Adrenal gland (tissue), 12 donors: ENCODE results near the gene SH3BGRL3. TPM values are rescaled to one million over a fixed set of nuclear protein-coding genes. Genes with fewer than 3 reads are reported as not detected.

Experiments
- DNase-seq, 7 donors: peaks; one replicate each; pipeline ENCODE4 v3.0.0-alpha.2; 2019 to 2020
- H3K27ac ChIP-seq, 5 donors: fragments of 200-600 bp; sonication (generic) in 4 of 5; 1 replicate in 3 of 5; 2 replicates in 2 of 5; pipeline versions ENCODE4 v1.5.1 to v1.8.0; 2016 to 2020; ENCODE audit warnings: mild to moderate bottlenecking in 1 of 5
- H3K27me3 ChIP-seq: fragments of 200-600 bp; 2 replicates; pipeline ENCODE4 v1.8.0; 2021
- H3K36me3 ChIP-seq, 2 donors: fragments of 200-600 bp; replicated peaks in 1 of 2; 1 replicate in 1 of 2; 2 replicates in 1 of 2; pipeline versions ENCODE4 v1.5.1 to v1.8.0; 2018 to 2022
- H3K4me1 ChIP-seq, 2 donors: fragments of 200-600 bp; replicated peaks in 1 of 2; 1 replicate in 1 of 2; 2 replicates in 1 of 2; pipeline versions ENCODE4 v1.5.1 to v1.8.0; 2018 to 2021
- H3K4me3 ChIP-seq, 4 donors: fragments of 200-600 bp; sonication (generic) in 3 of 4; one replicate each; pipeline ENCODE4 v1.5.1; 2016 to 2018
- H3K9me3 ChIP-seq, 3 donors: fragments of 200-600 bp; sonication (generic) in 1 of 3; replicated peaks in 1 of 3; 1 replicate in 2 of 3; 2 replicates in 1 of 3; pipeline versions ENCODE4 v1.5.1 to v1.8.0; 2016 to 2021
- CTCF ChIP-seq, 6 experiments: fragments of 450-650 bp in 4 of 6; fragments of 200-600 bp in 2 of 6; sonication (generic) in 1 of 6; IDR thresholded peaks; 1 replicate in 5 of 6; 2 replicates in 1 of 6; pipeline versions ENCODE4 v1.5.1 to v1.8.0; 2016 to 2021; ENCODE audit warnings: antibody characterized with exemption in 6 of 6, mild to moderate bottlenecking in 2 of 6, moderate library complexity in 1 of 6
- POLR2A ChIP-seq, 2 donors: fragments of 450-650 bp; IDR thresholded peaks; one replicate each; pipeline ENCODE4 v1.6.1; 2017; ENCODE audit warnings: antibody characterized with exemption in 2 of 2, mild to moderate bottlenecking in 2 of 2, moderate library complexity in 1 of 2
- WGBS, 4 donors: extraction: QIAGEN DNeasy Blood & Tissue Kit in 2 of 4; methylation state at CpG; one replicate each; pipeline versions ENCODE4 v1.1.5 to v1.1.7; 2013 to 2017; 5-methylcytosine and 5-hydroxymethylcytosine counted together
- intact Hi-C, 2 donors: fragments of 100-400 bp; cut with DNase I; formaldehyde crosslinking; loops; one replicate each; pipeline versions ENCODE4 v1.14.1 to v1.15.0; 2022 to 2023
- polyA plus RNA-seq, 3 donors: library from polyadenylated mRNA; stranded (reverse); fragments of 200-250 nt in 2 of 3; fragments of 350-450 nt in 1 of 3; fragmentation: Illumina TruSeq in 1 of 3; extraction: RNeasy Lipid Tissue Mini Kit (QIAGEN cat#74804) in 1 of 3; gene quantifications; one replicate each; pipeline ENCODE4 v1.2.3, GENCODE V29; 2013 to 2014
- total RNA-seq, 9 donors: library from RNA; depleted of rRNA in 4 of 9; stranded (reverse); fragments of >200 nt in 4 of 9; fragments of 120-200 nt in 1 of 9; fragmentation: NEBNext Ultra II Directional in 1 of 9; extraction: Animal tissue kit (Norgen Biotek cat#: 25700) in 1 of 9; gene quantifications; one replicate each; pipeline versions ENCODE4 v1.1.0 to v1.2.4, GENCODE V29; 2013 to 2023
- donor health status: healthy with polysubstance abuse.
- donor health status: Bipolar disorder and iron deficiency.
- donor health status: DM: yes; HTN: yes; CAD: no.
- donor health status: DM: no; HTN: no; CAD: no.
- donor health status: DM: no; HTN: no; CAD: no.
- donor health status: DM: yes; HTN: yes; CAD: no.

The SH3BGRL3 gene
- total and polyA plus RNA-seq, 12 donors: 21.0 to 350 (median 92.8) TPM

GRCh38 chr1:26263212-26263611 is 16.7 kb upstream of the SH3BGRL3 start:
- no peak overlapping the region for H3K4me3 ChIP-seq
- H3K4me1 ChIP-seq: peaks cover 0 to 14% of the 10 kb centered on the region in 2 donors
- H3K36me3 ChIP-seq: peaks cover 0 to under 1% of the 10 kb centered on the region in 2 donors
- TF ChIP-seq CTCF (IDR thresholded peaks at IDR 0.05): no peak
- TF ChIP-seq POLR2A (IDR thresholded peaks at IDR 0.05): no peak
- no peak overlapping the region for H3K27ac ChIP-seq
- no peak for DNase-seq
- H3K9me3 ChIP-seq: no peaks in the 10 kb centered on the region
- H3K27me3 ChIP-seq: no peaks in the 10 kb centered on the region
- intact Hi-C loops: no loop called here
- WGBS, 4 donors: 69 to 88% (median 79%) methylated on average over 5 of the region's 5 CpGs

- no peaks in the 10 kb centered on the region for H3K27me3 ChIP-seq
- peaks cover 0 to 5% of the 10 kb centered on the region in 2 donors for H3K4me1 ChIP-seq
- 95 to 100% (median 100%) methylated on average over 1 of the region's 1 CpG for WGBS, 4 donors
- no peak overlapping the region for H3K4me3 ChIP-seq
- TF ChIP-seq CTCF (IDR thresholded peaks at IDR 0.05) (no peak), POLR2A (IDR thresholded peaks at IDR 0.05) (no peak)
- no peak overlapping the region for H3K27ac ChIP-seq
- H3K36me3 ChIP-seq: no peaks in the 10 kb centered on the region
- H3K9me3 ChIP-seq: no peaks in the 10 kb centered on the region
- no peak for DNase-seq
- intact Hi-C loops: no loop called here
These were observed 14.5 kb upstream of the SH3BGRL3 start for GRCh38 chr1:26265405-26265804.

GRCh38 chr1:26268290-26269197 is 11.3 kb upstream of the SH3BGRL3 start:
- Histone ChIP-seq H3K27ac (no peak overlapping the region), H3K36me3 (no peaks in the 10 kb centered on the region), H3K27me3 (no peaks in the 10 kb centered on the region), H3K9me3 (no peaks in the 10 kb centered on the region), H3K4me3 (no peak overlapping the region), H3K4me1 (peaks cover 0 to 1% of the 10 kb centered on the region in 2 donors)
- no peak for DNase-seq
- WGBS, 4 donors: 94 to 97% (median 97%) methylated on average over 9 of the region's 9 CpGs
- TF ChIP-seq CTCF (IDR thresholded peaks at IDR 0.05): no peak
- intact Hi-C loops: no loop called here

GRCh38 chr1:26269198-26269550 is 10.7 kb upstream of the SH3BGRL3 start:
- H3K36me3 ChIP-seq: no peaks in the 10 kb centered on the region
- DNase-seq: no peak
- no peak overlapping the region for H3K4me3 ChIP-seq
- H3K27ac ChIP-seq: no peak overlapping the region
- TF ChIP-seq POLR2A (IDR thresholded peaks at IDR 0.05) (no peak), CTCF (IDR thresholded peaks at IDR 0.05) (no peak)
- H3K4me1 ChIP-seq: no peaks in the 10 kb centered on the region
- no peaks in the 10 kb centered on the region for H3K27me3 ChIP-seq
- intact Hi-C loops: no loop called here
- H3K9me3 ChIP-seq: no peaks in the 10 kb centered on the region
- WGBS, 4 donors: 97 to 100% (median 99%) methylated on average over 4 of the region's 4 CpGs
